Measurements from ENCODE around the gene SMARCE1.

DNA sequence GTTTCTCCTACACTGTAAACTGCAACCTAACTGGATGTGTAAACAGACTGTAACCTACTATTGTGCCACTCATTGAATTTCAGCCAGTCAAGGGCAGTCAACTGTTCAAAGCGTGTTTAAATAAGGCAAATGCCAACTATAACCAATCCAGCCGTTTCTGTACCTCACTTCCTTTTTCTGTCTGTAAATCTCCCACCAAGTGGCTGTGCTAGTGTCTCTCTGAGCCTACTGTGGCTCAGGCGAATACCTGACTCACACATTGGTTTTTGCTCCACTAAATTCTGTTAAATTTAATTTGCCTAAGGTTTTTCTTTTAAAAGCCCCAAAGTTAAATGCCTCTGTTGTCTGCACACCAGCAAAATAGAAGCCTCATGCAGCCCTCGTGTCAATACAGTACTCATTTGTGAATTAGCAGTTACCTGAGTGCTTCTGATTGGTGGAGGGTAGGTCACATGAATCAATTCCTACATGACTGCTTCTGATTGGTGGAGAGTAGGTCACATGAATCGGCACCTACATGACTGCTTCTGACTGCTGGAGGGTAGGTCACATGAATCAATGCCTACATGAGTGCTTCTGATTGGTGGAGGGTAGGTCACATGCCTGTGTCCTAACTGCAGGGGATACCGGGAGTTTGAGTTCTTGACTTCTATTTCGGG, 51.2 kb downstream of the SMARCE1 start:
- TF ChIP-seq, protein P1, sequence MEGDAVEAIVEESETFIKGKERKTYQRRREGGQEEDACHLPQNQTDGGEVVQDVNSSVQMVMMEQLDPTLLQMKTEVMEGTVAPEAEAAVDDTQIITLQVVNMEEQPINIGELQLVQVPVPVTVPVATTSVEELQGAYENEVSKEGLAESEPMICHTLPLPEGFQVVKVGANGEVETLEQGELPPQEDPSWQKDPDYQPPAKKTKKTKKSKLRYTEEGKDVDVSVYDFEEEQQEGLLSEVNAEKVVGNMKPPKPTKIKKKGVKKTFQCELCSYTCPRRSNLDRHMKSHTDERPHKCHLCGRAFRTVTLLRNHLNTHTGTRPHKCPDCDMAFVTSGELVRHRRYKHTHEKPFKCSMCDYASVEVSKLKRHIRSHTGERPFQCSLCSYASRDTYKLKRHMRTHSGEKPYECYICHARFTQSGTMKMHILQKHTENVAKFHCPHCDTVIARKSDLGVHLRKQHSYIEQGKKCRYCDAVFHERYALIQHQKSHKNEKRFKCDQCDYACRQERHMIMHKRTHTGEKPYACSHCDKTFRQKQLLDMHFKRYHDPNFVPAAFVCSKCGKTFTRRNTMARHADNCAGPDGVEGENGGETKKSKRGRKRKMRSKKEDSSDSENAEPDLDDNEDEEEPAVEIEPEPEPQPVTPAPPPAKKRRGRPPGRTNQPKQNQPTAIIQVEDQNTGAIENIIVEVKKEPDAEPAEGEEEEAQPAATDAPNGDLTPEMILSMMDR (IDR thresholded peaks at IDR 0.05; ENCODE audit: low read depth, low read length, poor library complexity, severe bottlenecking): no peak
- no peak for TF ChIP-seq EZH2phosphoT487 (IDR thresholded peaks at IDR 0.05; ENCODE audit: borderline replicate concordance, low read length)

Measured in DOHH2 (cell line).